Peyer's patch (tissue), 4 donors: Measurements from ENCODE around the gene ZNF600.

Source experiments
- CTCF ChIP-seq, 6 experiments: fragments of 450-650 bp in 4 of 6; fragments of 200-600 bp in 2 of 6; sonication (generic) in 1 of 6; IDR thresholded peaks; one replicate each; pipeline ENCODE4 v1.5.1; 2017 to 2019; ENCODE audit warnings: antibody characterized with exemption in 6 of 6, mild to moderate bottlenecking in 3 of 6, moderate library complexity in 1 of 6
- POLR2A ChIP-seq, 2 donors: fragments of 450-650 bp; IDR thresholded peaks; one replicate each; pipeline ENCODE4 v1.5.1; 2017; ENCODE audit warnings: antibody characterized with exemption in 2 of 2, mild to moderate bottlenecking in 2 of 2, moderate library complexity in 2 of 2

- no peak for TF ChIP-seq POLR2A (IDR thresholded peaks at IDR 0.05)
- TF ChIP-seq CTCF (IDR thresholded peaks at IDR 0.05) = no peak
Observed at GRCh38 chr19:52735734-52736133, 50.9 kb downstream of the ZNF600 start.
